CD4-positive, alpha-beta memory T cell (primary cell): ENCODE measurements around the gene SRPK2. TPM values are rescaled to one million over a fixed set of nuclear protein-coding genes. Genes with fewer than 3 reads are reported as not detected.
"Not testable (repeated sequence)": the region's sequence is repeated elsewhere in the genome, so short reads cannot be mapped to it uniquely, and the experiment has no call there.

ENCODE experiments used
- CTCF ChIA-PET: fragments of 350-600 bp; sonication (Branson Sonifier 250); formaldehyde crosslinking; loops from one replicate; lab custom pipeline; 2021; ENCODE audit warnings: inconsistent platforms; ENCODE audit not compliant: partially characterized antibody; lab: Charles Lee
- POLR2A ChIA-PET: fragments of 350-600 bp; sonication (Branson Sonifier 250); formaldehyde crosslinking; loops from one replicate; lab custom pipeline; 2021; ENCODE audit not compliant: partially characterized antibody; lab: Charles Lee
- DNase-seq, 5 donors: peaks; one replicate each; pipeline versions ENCODE4 v3.0.0 to v3.0.0-alpha.2; 2020 to 2022; ENCODE audit warnings: mixed read lengths in 1 of 5
- H3K27ac ChIP-seq: one replicate; pipeline ENCODE4 v1.7.0; 2013; ENCODE audit warnings: low read depth, low read length
- H3K27me3 ChIP-seq: 2 replicates; pipeline ENCODE4 v1.7.0; 2013; ENCODE audit warnings: mild to moderate bottlenecking, low read length, moderate library complexity; ENCODE audit not compliant: insufficient read depth
- H3K36me3 ChIP-seq: 2 replicates; pipeline ENCODE4 v1.7.0; 2013; ENCODE audit warnings: mild to moderate bottlenecking, low read length, moderate library complexity; ENCODE audit not compliant: insufficient read depth
- H3K4me1 ChIP-seq: 2 replicates; pipeline ENCODE4 v1.7.0; 2013; ENCODE audit warnings: mild to moderate bottlenecking, low read length, moderate library complexity; ENCODE audit not compliant: insufficient read depth
- H3K4me3 ChIP-seq, 2 donors: one replicate each; pipeline ENCODE4 v1.7.0; 2013; ENCODE audit warnings: low read length in 2 of 2, mild to moderate bottlenecking in 1 of 2
- H3K9me3 ChIP-seq, 2 donors: one replicate each; pipeline ENCODE4 v1.7.0; 2013; ENCODE audit warnings: low read length in 2 of 2, control low read depth in 1 of 2; ENCODE audit not compliant: control insufficient read depth in 1 of 2
- H3K27ac Mint-ChIP-seq, 7 donors: one replicate each; pipeline ENCODE4 v1.8.0; 2020 to 2021; ENCODE audit warnings: mixed read lengths in 7 of 7, mild to moderate bottlenecking in 6 of 7, inconsistent platforms in 3 of 7, moderate library complexity in 3 of 7
- H3K27me3 Mint-ChIP-seq, 2 donors: one replicate each; pipeline ENCODE4 v1.8.0; 2020 to 2021; ENCODE audit warnings: mixed read lengths in 2 of 2
- H3K36me3 Mint-ChIP-seq, 2 donors: one replicate each; pipeline ENCODE4 v1.8.0; 2020 to 2021; ENCODE audit warnings: mixed read lengths in 2 of 2, inconsistent platforms in 1 of 2, mild to moderate bottlenecking in 1 of 2
- H3K4me1 Mint-ChIP-seq, 4 donors: one replicate each; pipeline ENCODE4 v1.8.0; 2020 to 2021; ENCODE audit warnings: mixed read lengths in 4 of 4, mild to moderate bottlenecking in 1 of 4
- H3K4me3 Mint-ChIP-seq, 8 donors: one replicate each; pipeline ENCODE4 v1.8.0; 2020 to 2021; ENCODE audit warnings: mixed read lengths in 8 of 8, mild to moderate bottlenecking in 7 of 8, moderate library complexity in 6 of 8, inconsistent platforms in 3 of 8
- H3K9me3 Mint-ChIP-seq, 8 donors: one replicate each; pipeline ENCODE4 v1.8.0; 2020 to 2021; ENCODE audit warnings: mixed read lengths in 8 of 8, mild to moderate bottlenecking in 5 of 8, inconsistent platforms in 3 of 8, moderate library complexity in 1 of 8
- intact Hi-C: fragments of 100-400 bp; cut with micrococcal nuclease; formaldehyde crosslinking; loops from one replicate; pipeline ENCODE4 v1.15.1; 2023
- polyA plus RNA-seq, 2 donors: library from polyadenylated mRNA; unstranded; fragments of 300-500 nt; fragmentation: Illumina TruSeq; gene quantifications; one replicate each; pipeline ENCODE4 v1.2.3, GENCODE V29; 2021
- total RNA-seq, 2 experiments: library from RNA; stranded (reverse); gene quantifications; one replicate each; pipeline ENCODE4 v1.2.3, GENCODE V29; 2021

Gene SRPK2
- total and polyA plus RNA-seq, 4 experiments from 2014 or later: 36.0 to 55.2 (median 51.7) TPM

DNA sequence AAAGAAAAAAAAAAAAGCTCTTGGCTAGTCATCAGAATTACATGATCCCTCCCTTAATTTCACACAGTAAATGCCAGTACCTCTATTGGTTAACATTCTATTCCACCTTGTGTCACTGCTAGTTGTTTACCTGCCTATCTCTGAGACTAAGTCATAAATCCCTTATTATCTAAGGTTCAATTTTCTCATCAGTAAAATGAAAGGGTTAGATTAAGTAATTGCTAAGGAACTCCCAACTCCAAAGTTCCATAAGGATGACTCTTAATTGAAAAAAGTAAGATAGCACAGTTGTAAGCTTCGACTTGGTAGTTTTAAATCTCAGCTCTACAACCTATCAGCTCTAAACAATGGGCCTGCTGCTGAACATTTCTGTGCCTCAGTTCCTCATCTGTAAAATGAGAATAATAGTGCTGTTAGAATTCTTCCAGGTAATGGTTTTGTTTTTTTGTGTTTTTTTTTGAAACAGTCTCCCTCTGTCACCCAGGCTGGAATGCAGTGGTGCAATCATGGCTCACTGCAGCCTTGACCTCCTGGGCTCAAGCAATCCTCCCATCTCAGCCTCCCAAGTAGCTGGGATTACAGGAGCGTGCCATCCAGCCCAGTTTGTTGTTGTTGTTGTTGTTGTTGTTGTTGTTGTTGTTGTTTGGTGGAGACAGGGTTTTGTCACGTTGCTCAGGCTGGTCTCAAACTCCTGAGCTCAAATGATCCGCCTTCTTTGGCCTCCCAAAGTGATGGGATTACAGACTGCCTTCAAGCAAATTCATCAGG is 35.6 kb downstream of the SRPK2 start:
- no peaks in the 10 kb centered on the region for H3K9me3 Mint-ChIP-seq
- H3K4me3 Mint-ChIP-seq: peak overlapping the region in 7 of 8 donors; percentile 9 to 89 (median 79)
- peak overlapping the region; percentile 80 to 97 (median 96) for H3K27ac Mint-ChIP-seq
- peak in 1 of 5 donors; percentile 11 for DNase-seq
- H3K4me1 Mint-ChIP-seq: peaks cover 47 to 70% (median 57%) of the 10 kb centered on the region in 4 donors
- Histone ChIP-seq H3K4me1 (peaks cover 74% of the 10 kb centered on the region), H3K4me3 (no peak overlapping the region), H3K36me3 (no peaks in the 10 kb centered on the region), H3K9me3 (no peaks in the 10 kb centered on the region), H3K27ac (peak overlapping the region; percentile 28), H3K27me3 (no peaks in the 10 kb centered on the region)
- H3K27me3 Mint-ChIP-seq: no peaks in the 10 kb centered on the region
- ChIA-PET CTCF (interaction anchor here (0.6 to 2.7 kb wide), 14 partner anchors 10 to 340 kb away, joined by 3 to 8 read pairs (median 4); partner anchors contain the start of gene SRPK2), POLR2A (interaction anchor here (0.9 to 5.2 kb wide), 11 partner anchors 9 to 369 kb away, joined by 3 to 48 read pairs (median 5); partner anchors contain the start of genes KMT2E and SRPK2)
- intact Hi-C loops: loop anchor here (1.0 to 5.0 kb wide), 3 partner anchors 35 to 371 kb away; partner anchors contain the start of gene SRPK2
- no peaks in the 10 kb centered on the region for H3K36me3 Mint-ChIP-seq

DNA sequence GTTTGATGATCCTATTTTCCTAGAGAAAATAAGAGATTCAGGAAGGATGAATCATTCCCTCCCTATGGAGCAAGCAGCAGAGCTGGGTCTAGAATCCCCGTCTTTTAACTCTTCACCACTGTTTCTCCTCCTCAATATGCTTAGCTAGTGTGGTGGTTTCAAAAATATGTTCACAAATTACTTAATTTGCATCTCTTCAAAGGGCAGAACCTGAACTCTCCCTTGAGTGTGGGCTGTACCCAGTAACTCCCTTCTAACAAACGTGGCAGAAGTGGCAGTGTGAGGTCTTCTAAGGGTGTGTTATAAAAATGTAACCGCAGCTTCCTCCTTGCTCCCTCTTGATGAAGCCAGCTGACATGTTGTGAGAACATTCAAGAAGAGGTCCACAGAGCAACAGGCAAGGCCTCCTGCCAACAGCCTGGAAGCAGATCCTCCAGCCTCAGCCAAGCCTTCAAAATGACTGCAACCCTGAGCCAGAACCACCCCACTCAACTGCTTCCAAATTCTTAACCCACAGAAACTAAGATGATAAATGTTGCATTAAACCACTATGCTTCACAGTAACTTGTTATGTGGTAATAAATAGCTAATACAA is 36.6 kb downstream of the SRPK2 start:
- peak; percentile 81 to 87 (median 82) for DNase-seq
- Histone ChIP-seq H3K27ac (peak overlapping the region; percentile 49), H3K9me3 (no peaks in the 10 kb centered on the region), H3K4me3 (no peak overlapping the region), H3K4me1 (peaks cover 84% of the 10 kb centered on the region), H3K36me3 (no peaks in the 10 kb centered on the region), H3K27me3 (no peaks in the 10 kb centered on the region)
- H3K27me3 Mint-ChIP-seq: no peaks in the 10 kb centered on the region
- intact Hi-C loops: loop anchor here (1.0 to 5.0 kb wide), 3 partner anchors 36 to 370 kb away; partner anchors contain the start of gene SRPK2
- ChIA-PET POLR2A (interaction anchor here (0.6 to 5.2 kb wide), 17 partner anchors 9 to 368 kb away, joined by 3 to 48 read pairs (median 5); partner anchors contain the start of genes KMT2E and SRPK2), CTCF (interaction anchor here (0.9 to 2.7 kb wide), 13 partner anchors 9 to 339 kb away, joined by 3 to 8 read pairs (median 5); partner anchors contain the start of gene SRPK2)
- H3K4me1 Mint-ChIP-seq: peaks cover 47 to 74% (median 59%) of the 10 kb centered on the region in 4 donors
- H3K27ac Mint-ChIP-seq: peak overlapping the region; percentile 80 to 97 (median 96)
- no peaks in the 10 kb centered on the region for H3K36me3 Mint-ChIP-seq
- H3K4me3 Mint-ChIP-seq: peak overlapping the region; percentile 78 to 89 (median 84)
- H3K9me3 Mint-ChIP-seq: no peaks in the 10 kb centered on the region

DNA sequence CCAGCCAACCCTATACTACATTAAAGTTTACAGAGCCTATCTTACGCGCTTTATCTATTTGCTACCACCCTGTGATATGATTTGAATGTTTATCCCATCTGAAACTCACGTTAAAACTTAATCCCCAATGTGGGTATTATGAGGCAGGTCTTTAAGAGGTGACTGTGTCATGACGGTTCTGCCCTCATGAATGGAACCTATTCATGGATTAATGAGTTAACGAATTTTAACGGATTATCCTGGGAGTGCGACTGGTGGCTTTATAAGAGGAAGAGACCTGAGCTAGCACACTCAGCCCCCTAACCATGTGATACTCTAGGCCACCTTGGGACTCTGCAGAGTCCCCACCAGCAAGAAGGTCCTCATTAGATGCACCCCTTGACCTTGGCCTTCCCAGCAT is 37.8 kb downstream of the SRPK2 start:
- Histone ChIP-seq H3K27me3 (no peaks in the 10 kb centered on the region), H3K4me3 (no peak overlapping the region), H3K4me1 (peaks cover 87% of the 10 kb centered on the region), H3K27ac (peak overlapping the region; percentile 49), H3K36me3 (no peaks in the 10 kb centered on the region), H3K9me3 (no peaks in the 10 kb centered on the region)
- Mint-ChIP-seq H3K9me3 (no peaks in the 10 kb centered on the region), H3K36me3 (no peaks in the 10 kb centered on the region), H3K27ac (peak overlapping the region; percentile 18 to 96 (median 78)), H3K4me1 (peaks cover 48 to 77% (median 64%) of the 10 kb centered on the region in 4 donors), H3K4me3 (peak overlapping the region in 6 of 8 donors; percentile 34 to 73 (median 46)), H3K27me3 (no peaks in the 10 kb centered on the region)
- intact Hi-C loops: loop anchor here (5.0 kb wide), 1 partner anchor 369 kb away; no protein-coding TSS in a partner anchor
- CTCF ChIA-PET: interaction anchor here (1.4 to 2.7 kb wide), 3 partner anchors 9 to 79 kb away, joined by 3 to 8 read pairs (median 5); no protein-coding TSS in a partner anchor
- POLR2A ChIA-PET: interaction anchor here (1.8 to 5.2 kb wide), 2 partner anchors 37 to 181 kb away, joined by 7 to 48 read pairs; partner anchors contain the start of gene SRPK2
- no peak for DNase-seq

DNA sequence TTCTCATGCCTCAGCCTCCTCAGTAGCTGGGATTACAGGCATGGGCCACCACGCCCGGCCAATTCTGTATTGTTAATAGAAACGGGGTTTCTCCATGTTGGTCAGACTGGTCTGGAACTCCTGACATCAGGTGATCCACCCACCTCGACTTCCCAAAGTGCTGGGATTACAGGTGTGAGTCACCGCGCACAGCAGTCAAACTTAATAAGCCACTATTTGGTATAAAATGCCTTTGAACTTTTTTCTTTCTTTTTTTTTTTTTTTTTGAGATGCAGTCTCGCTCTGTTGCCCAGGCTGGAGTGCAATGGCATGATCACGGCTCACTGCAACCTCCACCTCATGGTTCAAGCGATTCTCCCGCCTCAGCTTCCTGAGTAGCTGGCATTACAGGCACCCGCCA is 40.5 kb downstream of the SRPK2 start:
- H3K9me3 Mint-ChIP-seq, H3K36me3 ChIP-seq, H3K36me3 Mint-ChIP-seq, H3K27me3 ChIP-seq, DNase-seq, H3K4me3 ChIP-seq, intact Hi-C loops, H3K27ac ChIP-seq, H3K27me3 Mint-ChIP-seq, H3K9me3 ChIP-seq: not testable (repeated sequence)
- Mint-ChIP-seq H3K4me1 (peaks cover 43 to 74% (median 58%) of the 10 kb centered on the region in 4 donors), H3K27ac (peak overlapping the region in 1 of 7 donors; percentile 51), H3K4me3 (peak overlapping the region in 1 of 8 donors; percentile 39)
- ChIA-PET POLR2A (interaction anchor here (3.1 kb wide), 1 partner anchor 40 kb away, joined by 22 read pairs; the partner anchor contains the start of gene SRPK2), CTCF (interaction anchor here (0.7 kb wide), 2 partner anchors 37 to 365 kb away, joined by 3 read pairs; no protein-coding TSS in a partner anchor)
- H3K4me1 ChIP-seq: peaks cover 83% of the 10 kb centered on the region

DNA sequence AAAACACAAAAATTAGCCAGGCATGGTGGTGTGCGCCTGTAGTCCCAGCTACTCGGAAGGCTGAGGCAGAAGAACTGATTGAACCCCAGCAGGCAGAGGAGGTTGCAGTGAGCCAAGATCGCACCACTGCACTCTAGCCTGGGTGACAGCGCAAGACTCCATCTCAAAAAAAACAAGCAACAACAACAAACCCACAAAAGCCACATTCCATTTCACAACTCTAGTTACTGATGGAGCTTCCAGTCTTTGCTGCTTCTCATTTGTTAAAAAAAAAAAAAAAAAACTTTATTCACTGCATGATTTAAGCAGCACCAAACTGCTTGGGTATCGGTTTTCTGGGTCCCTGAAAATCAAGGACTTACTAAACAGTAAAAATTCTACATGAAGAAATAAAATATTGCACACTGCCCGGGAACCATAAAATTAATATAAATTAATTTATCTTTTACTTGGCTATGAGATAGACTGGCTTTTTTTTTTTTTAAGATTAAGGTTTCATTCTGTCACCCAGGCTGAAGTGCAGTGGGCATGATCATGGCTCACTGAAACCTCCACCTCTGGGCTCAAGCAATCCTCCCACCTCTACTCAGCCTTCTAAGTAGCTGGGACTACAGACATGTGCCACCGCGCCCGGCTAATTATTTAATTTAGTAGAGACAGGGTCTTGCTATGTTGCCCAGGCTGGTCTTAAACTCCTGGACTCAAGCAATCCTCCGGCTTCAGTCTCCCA is 42.0 kb downstream of the SRPK2 start:
- H3K36me3 Mint-ChIP-seq: no peaks in the 10 kb centered on the region
- H3K4me3 Mint-ChIP-seq: peak overlapping the region; percentile 34 to 78 (median 72)
- intact Hi-C loops: no loop called here
- H3K9me3 ChIP-seq: no peaks in the 10 kb centered on the region
- peak overlapping the region; percentile 63 to 88 (median 79) for H3K27ac Mint-ChIP-seq
- H3K9me3 Mint-ChIP-seq: no peaks in the 10 kb centered on the region
- CTCF ChIA-PET: no interaction called here
- DNase-seq: peak in 4 of 5 donors; percentile 56 to 67 (median 60)
- H3K27ac ChIP-seq: no peak overlapping the region
- H3K4me1 Mint-ChIP-seq: peaks cover 40 to 70% (median 54%) of the 10 kb centered on the region in 4 donors
- no peaks in the 10 kb centered on the region for H3K36me3 ChIP-seq
- no peaks in the 10 kb centered on the region for H3K27me3 Mint-ChIP-seq
- H3K4me1 ChIP-seq: peaks cover 77% of the 10 kb centered on the region
- no peak overlapping the region for H3K4me3 ChIP-seq
- POLR2A ChIA-PET: interaction anchor here (0.6 to 3.1 kb wide), 8 partner anchors 9 to 363 kb away, joined by 3 to 22 read pairs (median 5); partner anchors contain the start of genes KMT2E and SRPK2
- no peaks in the 10 kb centered on the region for H3K27me3 ChIP-seq

DNA sequence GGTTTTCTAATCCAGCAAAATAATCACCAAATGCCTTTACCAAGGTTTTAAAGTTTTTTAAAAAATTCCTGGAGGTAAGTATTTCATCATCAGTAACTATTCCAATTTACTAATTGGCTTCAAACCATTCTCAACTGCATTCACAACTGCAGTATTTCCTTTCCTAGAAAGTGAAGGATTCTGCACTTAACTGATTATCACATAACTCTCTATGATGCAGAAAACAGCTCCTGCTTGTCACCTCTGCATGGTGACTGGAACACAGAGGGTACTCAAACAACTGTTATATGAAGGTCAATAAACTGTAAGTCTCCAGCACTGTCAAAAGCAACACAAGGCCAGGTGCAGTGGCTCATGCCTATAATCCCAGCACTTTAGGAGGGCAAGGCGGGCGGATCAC is 42.6 kb downstream of the SRPK2 start:
- intact Hi-C loops: no loop called here
- no peaks in the 10 kb centered on the region for H3K27me3 ChIP-seq
- H3K27ac Mint-ChIP-seq: peak overlapping the region; percentile 63 to 88 (median 79)
- H3K4me3 Mint-ChIP-seq: peak overlapping the region; percentile 34 to 78 (median 72)
- H3K4me1 Mint-ChIP-seq: peaks cover 40 to 69% (median 52%) of the 10 kb centered on the region in 4 donors
- H3K36me3 Mint-ChIP-seq: no peaks in the 10 kb centered on the region
- no peaks in the 10 kb centered on the region for H3K27me3 Mint-ChIP-seq
- peaks cover 71% of the 10 kb centered on the region for H3K4me1 ChIP-seq
- H3K4me3 ChIP-seq: no peak overlapping the region
- no peaks in the 10 kb centered on the region for H3K9me3 Mint-ChIP-seq
- POLR2A ChIA-PET: interaction anchor here (0.6 to 3.1 kb wide), 11 partner anchors 10 to 363 kb away, joined by 3 to 22 read pairs (median 5); partner anchors contain the start of genes KMT2E and SRPK2
- CTCF ChIA-PET: interaction anchor here (0.7 kb wide), 1 partner anchor 365 kb away, joined by 3 read pairs; no protein-coding TSS in a partner anchor
- no peaks in the 10 kb centered on the region for H3K9me3 ChIP-seq
- H3K27ac ChIP-seq: no peak overlapping the region
- no peaks in the 10 kb centered on the region for H3K36me3 ChIP-seq
- DNase-seq: no peak
